Stimulated activated naive CD8-positive, alpha-beta T cell treated with anti-CD3 and anti-CD28 coated beads, Interleukin-15, Interleukin-2, amounts not matched to agents 100 U/mL and 50 U/mL, for 24 hours (primary cell): ENCODE data around the gene PTMA.
"Not testable (repeated sequence)": the region's sequence is repeated elsewhere in the genome, so short reads cannot be mapped to it uniquely, and the experiment has no call there.

Experiments used
- ATAC-seq: fragments of 150-1000 bp; cut with Tn5 transposase; one replicate; pipeline ENCODE4 v1.10.0; 2021
- DNase-seq: peaks from one replicate; pipeline ENCODE4 v3.0.0; 2021

The PTMA gene

GRCh38 chr2:231716666-231717280, 8.4 kb downstream of the PTMA start:
- DNase-seq: no peak
- no peak for ATAC-seq

- DNase-seq: peak; percentile 39
- ATAC-seq: no peak
Measured at GRCh38 chr2:231717281-231718171, 9.2 kb downstream of the PTMA start.

- ATAC-seq (no peak), DNase-seq (no peak)
Measured at GRCh38 chr2:231718799-231719198, 10.5 kb downstream of the PTMA start.

- ATAC-seq (no peak), DNase-seq (no peak)
Measured at GRCh38 chr2:231720292-231720986, 12.1 kb downstream of the PTMA start.

- ATAC-seq (peak; percentile 26), DNase-seq (no peak)
Measured at GRCh38 chr2:231720987-231721966, 13.0 kb downstream of the PTMA start.

- ATAC-seq (no peak), DNase-seq (no peak)
Measured at GRCh38 chr2:231722721-231723307, 14.5 kb downstream of the PTMA start.

GRCh38 chr2:231725476-231725875, 17.2 kb downstream of the PTMA start:
- no peak for DNase-seq
- no peak for ATAC-seq

- ATAC-seq: no peak
- no peak for DNase-seq
Measured at GRCh38 chr2:231726276-231726675, 18.0 kb downstream of the PTMA start.

GRCh38 chr2:231727621-231728020, 19.3 kb downstream of the PTMA start:
- ATAC-seq (no peak), DNase-seq (no peak)

GRCh38 chr2:231732604-231733003, 24.3 kb downstream of the PTMA start:
- ATAC-seq: no peak
- no peak for DNase-seq

- no peak for DNase-seq
- no peak for ATAC-seq
Measured at GRCh38 chr2:231737761-231738160, 29.4 kb downstream of the PTMA start.

- ATAC-seq (no peak), DNase-seq (no peak)
Measured at GRCh38 chr2:231743376-231744116, 35.2 kb downstream of the PTMA start.

GRCh38 chr2:231745303-231746038, 37.1 kb downstream of the PTMA start:
- DNase-seq: no peak
- ATAC-seq: no peak

- DNase-seq, ATAC-seq: not testable (repeated sequence)
Measured at GRCh38 chr2:231748153-231748896, 40.0 kb downstream of the PTMA start.

GRCh38 chr2:231749016-231749415, 40.7 kb downstream of the PTMA start:
- not testable (repeated sequence) for DNase-seq, ATAC-seq

- DNase-seq (no peak), ATAC-seq (no peak)
Measured at GRCh38 chr2:231751042-231751815, 42.9 kb downstream of the PTMA start.

GRCh38 chr2:231752061-231752460, 43.7 kb downstream of the PTMA start:
- ATAC-seq: no peak
- no peak for DNase-seq

- ATAC-seq: no peak
- no peak for DNase-seq
Measured at GRCh38 chr2:231761735-231762134, 53.4 kb downstream of the PTMA start.
